G401 (cell line): ENCODE measurements around the gene PIK3IP1. TPM values are rescaled to one million over a fixed set of nuclear protein-coding genes. Genes with fewer than 3 reads are reported as not detected.

ENCODE experiments used
- DNase-seq: peaks from one replicate; pipeline ENCODE4 v3.0.0-alpha.2; 2015; ENCODE audit warnings: low spot score
- in situ Hi-C: cut with HindIII; loops from 2 replicates; pipeline ENCODE4 v1.10.0; 2016; ENCODE audit warnings: low sequenced_read_pairs, mixed read lengths
- total RNA-seq: library from RNA; depleted of rRNA; stranded (reverse); fragments of >200 nt; shearing (Covaris generic); gene quantifications from 2 replicates; pipeline ENCODE4 v1.2.3, GENCODE V29; 2014; rRNA removed

The PIK3IP1 gene
- 9.3 and 12.5 TPM in 2 replicates for total RNA-seq

- DNase-seq: peak; percentile 98
- in situ Hi-C loops: no loop called here
Measured at GRCh38 chr22:31292236-31292989, at the start of gene PIK3IP1. Gene PIK3IP1 (minus strand): TSS chr22:31292488. CDS start chr22:31292344, 144 bp downstream.

GRCh38 chr22:31341386-31342088 is 49.2 kb upstream of the PIK3IP1 start:
- in situ Hi-C loops: no loop called here

GRCh38 chr22:31340765-31341247 is 48.5 kb upstream of the PIK3IP1 start:
- in situ Hi-C loops: no loop called here
- DNase-seq: no peak

More at GRCh38 chr22:31341386-31342088, 49.2 kb upstream of the PIK3IP1 start:
- DNase-seq: no peak

GRCh38 chr22:31340360-31340759 is 48.1 kb upstream of the PIK3IP1 start:
- in situ Hi-C loops: no loop called here
- no peak for DNase-seq

- DNase-seq: no peak
- in situ Hi-C loops: no loop called here
Measured at GRCh38 chr22:31339148-31339832, 47.0 kb upstream of the PIK3IP1 start.

GRCh38 chr22:31337178-31337577 is 44.9 kb upstream of the PIK3IP1 start:
- in situ Hi-C loops: no loop called here

GRCh38 chr22:31334329-31334728 is 42.0 kb upstream of the PIK3IP1 start:
- in situ Hi-C loops: loop anchor here (5.0 kb wide), 1 partner anchor 37 kb away; no protein-coding TSS in a partner anchor
- DNase-seq: no peak

More at GRCh38 chr22:31337178-31337577, 44.9 kb upstream of the PIK3IP1 start:
- no peak for DNase-seq

- no peak for DNase-seq
- in situ Hi-C loops: loop anchor here (5.0 kb wide), 1 partner anchor 36 kb away; no protein-coding TSS in a partner anchor
Measured at GRCh38 chr22:31333641-31334040, 41.4 kb upstream of the PIK3IP1 start.

GRCh38 chr22:31332886-31333285 is 40.6 kb upstream of the PIK3IP1 start:
- in situ Hi-C loops: loop anchor here (5.0 kb wide), 1 partner anchor 36 kb away; no protein-coding TSS in a partner anchor

GRCh38 chr22:31332010-31332409 is 39.7 kb upstream of the PIK3IP1 start:
- in situ Hi-C loops: loop anchor here (5.0 kb wide), 1 partner anchor 35 kb away; no protein-coding TSS in a partner anchor
- no peak for DNase-seq

More at GRCh38 chr22:31332886-31333285, 40.6 kb upstream of the PIK3IP1 start:
- DNase-seq: no peak

GRCh38 chr22:31329453-31330215 is 37.3 kb upstream of the PIK3IP1 start:
- in situ Hi-C loops: loop anchor here (5.0 kb wide), 1 partner anchor 32 kb away; no protein-coding TSS in a partner anchor
- no peak for DNase-seq

GRCh38 chr22:31329029-31329428 is 36.7 kb upstream of the PIK3IP1 start:
- in situ Hi-C loops: no loop called here
- DNase-seq: no peak

- in situ Hi-C loops: no loop called here
- no peak for DNase-seq
Measured at GRCh38 chr22:31328544-31328960, 36.3 kb upstream of the PIK3IP1 start.

GRCh38 chr22:31327806-31328543 is 35.7 kb upstream of the PIK3IP1 start:
- in situ Hi-C loops: no loop called here
- DNase-seq: no peak

GRCh38 chr22:31326877-31327276 is 34.6 kb upstream of the PIK3IP1 start:
- in situ Hi-C loops: no loop called here
- no peak for DNase-seq

GRCh38 chr22:31323578-31324550 is 31.6 kb upstream of the PIK3IP1 start:
- in situ Hi-C loops: no loop called here
- DNase-seq: no peak

- in situ Hi-C loops: no loop called here
- no peak for DNase-seq
Measured at GRCh38 chr22:31321421-31321820, 29.1 kb upstream of the PIK3IP1 start.
